CD14-positive monocyte (primary cell): ENCODE data around the gene NCOA7. TPM values are rescaled to one million over a fixed set of nuclear protein-coding genes. Genes with fewer than 3 reads are reported as not detected.

Source experiments
- DNase-seq, 3 donors: peaks; one replicate each; pipeline ENCODE4 v3.0.0-alpha.2; 2011 to 2022
- H2AFZ ChIP-seq: 2 replicates; pipeline ENCODE4 v1.6.0; 2012; ENCODE audit warnings: mild to moderate bottlenecking, low read depth, low read length, inconsistent platforms; ENCODE audit not compliant: insufficient read depth, poor library complexity, severe bottlenecking
- H3K27ac ChIP-seq, 2 donors: 1 replicate in 1 of 2; 2 replicates in 1 of 2; pipeline ENCODE4 v1.5.1; 2012 to 2013; ENCODE audit warnings: low read length in 2 of 2, control low read depth in 1 of 2, inconsistent platforms in 1 of 2, low read depth in 1 of 2, mild to moderate bottlenecking in 1 of 2
- H3K27me3 ChIP-seq, 2 donors: one replicate each; pipeline versions ENCODE4 v1.6.0 to v1.6.1; 2011 to 2013; ENCODE audit warnings: low read length in 2 of 2; ENCODE audit not compliant: control insufficient read depth in 2 of 2, insufficient read depth in 2 of 2
- H3K36me3 ChIP-seq, 2 donors: replicated peaks in 1 of 2; 1 replicate in 1 of 2; 2 replicates in 1 of 2; pipeline versions ENCODE4 v1.5.1 to v1.6.1; 2012 to 2013; ENCODE audit warnings: low read length in 2 of 2, control low read depth in 1 of 2, inconsistent platforms in 1 of 2, mild to moderate bottlenecking in 1 of 2; ENCODE audit not compliant: insufficient read depth in 2 of 2, control insufficient read depth in 1 of 2
- H3K4me1 ChIP-seq, 2 donors: 1 replicate in 1 of 2; 2 replicates in 1 of 2; pipeline versions ENCODE4 v1.5.1 to v1.6.1; 2012 to 2013; ENCODE audit warnings: low read length in 2 of 2, control low read depth in 1 of 2, inconsistent platforms in 1 of 2, mild to moderate bottlenecking in 1 of 2, moderate library complexity in 1 of 2; ENCODE audit not compliant: insufficient read depth in 2 of 2, control insufficient read depth in 1 of 2
- H3K4me2 ChIP-seq: replicated peaks from 2 replicates; pipeline ENCODE3; 2012; ENCODE audit warnings: low read length, moderate library complexity, mild to moderate bottlenecking; ENCODE audit not compliant: poor library complexity, severe bottlenecking; ENCODE audit errors: extremely low read depth
- H3K4me3 ChIP-seq, 3 experiments: fragments of 200-600 bp in 1 of 3; sonication (generic) in 1 of 3; replicated peaks in 1 of 3; 1 replicate in 2 of 3; 2 replicates in 1 of 3; pipeline ENCODE4 v1.5.1; 2011 to 2013; ENCODE audit warnings: low read length in 3 of 3, mild to moderate bottlenecking in 3 of 3, control low read depth in 2 of 3, low read depth in 2 of 3, inconsistent platforms in 1 of 3, moderate library complexity in 1 of 3
- H3K79me2 ChIP-seq: 2 replicates; pipeline ENCODE4 v1.6.0; 2012; ENCODE audit warnings: mild to moderate bottlenecking, control low read depth, inconsistent platforms, low read length, moderate library complexity; ENCODE audit not compliant: insufficient read depth
- H3K9ac ChIP-seq: 2 replicates; pipeline ENCODE4 v1.6.0; 2017; ENCODE audit warnings: low read length, mild to moderate bottlenecking; ENCODE audit not compliant: insufficient read depth, poor library complexity, severe bottlenecking
- H3K9me3 ChIP-seq, 2 donors: replicated peaks in 1 of 2; 1 replicate in 1 of 2; 2 replicates in 1 of 2; pipeline versions ENCODE4 v1.5.1 to v1.6.1; 2012 to 2013; ENCODE audit warnings: low read length in 2 of 2, control low read depth in 1 of 2; ENCODE audit not compliant: control insufficient read depth in 1 of 2, insufficient read depth in 1 of 2
- H4K20me1 ChIP-seq: 2 replicates; pipeline ENCODE4 v1.6.0; 2012; ENCODE audit warnings: mild to moderate bottlenecking, low read length, control low read depth, moderate library complexity; ENCODE audit not compliant: insufficient read depth
- H3K27ac Mint-ChIP-seq, 7 donors: one replicate each; pipeline ENCODE4 v1.8.0; 2020; ENCODE audit warnings: mild to moderate bottlenecking in 7 of 7, mixed read lengths in 7 of 7, moderate library complexity in 6 of 7, inconsistent platforms in 2 of 7
- H3K27me3 Mint-ChIP-seq, 3 donors: one replicate each; pipeline ENCODE4 v1.8.0; 2021 to 2022; ENCODE audit warnings: low read depth in 3 of 3, mild to moderate bottlenecking in 3 of 3, mixed read lengths in 3 of 3, moderate library complexity in 3 of 3, inconsistent platforms in 1 of 3
- H3K36me3 Mint-ChIP-seq, 2 donors: one replicate each; pipeline ENCODE4 v1.8.0; 2020; ENCODE audit warnings: mixed read lengths in 2 of 2, inconsistent platforms in 1 of 2, mild to moderate bottlenecking in 1 of 2
- H3K4me1 Mint-ChIP-seq: one replicate; pipeline ENCODE4 v1.8.0; 2020; ENCODE audit warnings: mild to moderate bottlenecking, mixed read lengths
- H3K4me3 Mint-ChIP-seq, 2 donors: one replicate each; pipeline ENCODE4 v1.8.0; 2020; ENCODE audit warnings: mild to moderate bottlenecking in 2 of 2, mixed read lengths in 2 of 2, moderate library complexity in 1 of 2
- H3K9me3 Mint-ChIP-seq, 7 donors: one replicate each; pipeline ENCODE4 v1.8.0; 2020 to 2022; ENCODE audit warnings: mixed read lengths in 7 of 7, mild to moderate bottlenecking in 6 of 7, moderate library complexity in 6 of 7, inconsistent platforms in 2 of 7
- WGBS: methylation state at CpG from one replicate; pipeline ENCODE4 v1.1.5; 2013; ENCODE audit warnings: missing lambda C conversion rate; ENCODE audit not compliant: insufficient coverage; 5-methylcytosine and 5-hydroxymethylcytosine counted together
- intact Hi-C, 2 donors: fragments of 100-400 bp; cut with micrococcal nuclease; formaldehyde crosslinking; loops; one replicate each; pipeline versions ENCODE4 v1.15.0 to v1.15.1; 2023
- polyA plus RNA-seq, 3 donors: library from polyadenylated mRNA; depleted of rRNA in 1 of 3; unstranded in 2 of 3; stranded (reverse) in 1 of 3; fragments of 300-500 nt in 2 of 3; fragments of >200 nt in 1 of 3; fragmentation: Illumina TruSeq in 2 of 3; gene quantifications; 1 replicate in 2 of 3; 2 replicates in 1 of 3; pipeline ENCODE4 v1.2.3, GENCODE V29; 2012 to 2021
- TF ChIP-seq, protein P1 (sequence below): fragments of 200-600 bp; IDR thresholded peaks from one replicate; pipeline ENCODE4 v1.8.0; 2022; ENCODE audit warnings: antibody characterized with exemption, mild to moderate bottlenecking

Gene NCOA7
- polyA plus RNA-seq, 3 donors, result 8.3 to 21.9 (median 11.2) TPM

DNA sequence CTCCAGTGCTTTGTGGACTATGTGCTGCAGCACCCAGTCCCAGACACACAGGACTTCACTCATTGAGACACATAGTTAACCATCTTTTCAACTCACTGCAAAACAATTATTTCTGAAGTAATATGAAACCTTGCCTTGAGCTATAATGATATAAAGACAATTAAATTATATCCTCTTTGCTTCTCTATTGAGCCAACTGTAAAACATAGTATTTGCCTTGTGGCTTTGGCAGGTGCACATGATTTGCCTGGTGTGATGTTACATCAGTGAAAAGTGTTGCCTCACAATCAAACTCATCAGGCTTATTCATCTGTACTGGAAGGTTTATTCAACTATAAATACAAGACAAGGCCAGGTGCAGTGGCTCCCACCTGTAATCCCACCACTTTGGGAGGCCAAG is 80.6 kb downstream of the NCOA7 start:
- H3K4me1 ChIP-seq, result peaks cover 0 to 4% of the 10 kb centered on the region in 2 donors
- no peak for DNase-seq
- Mint-ChIP-seq H3K9me3 (no peaks in the 10 kb centered on the region), H3K4me1 (peaks cover 10% of the 10 kb centered on the region), H3K4me3 (no peak overlapping the region), H3K27ac (peak overlapping the region in 1 of 7 donors; percentile 38), H3K27me3 (no peaks in the 10 kb centered on the region), H3K36me3 (peaks cover 15 to 16% of the 10 kb centered on the region in 2 donors)
- H3K27me3 ChIP-seq, result no peaks in the 10 kb centered on the region
- H3K36me3 ChIP-seq, result peaks cover 7 to 17% of the 10 kb centered on the region in 2 donors
- no peak overlapping the region for H3K27ac ChIP-seq
- no peak overlapping the region for H3K9ac ChIP-seq
- no peak overlapping the region for H3K4me3 ChIP-seq
- H3K4me2 ChIP-seq, result no peak overlapping the region
- no peaks in the 10 kb centered on the region for H4K20me1 ChIP-seq
- TF ChIP-seq, protein P1, sequence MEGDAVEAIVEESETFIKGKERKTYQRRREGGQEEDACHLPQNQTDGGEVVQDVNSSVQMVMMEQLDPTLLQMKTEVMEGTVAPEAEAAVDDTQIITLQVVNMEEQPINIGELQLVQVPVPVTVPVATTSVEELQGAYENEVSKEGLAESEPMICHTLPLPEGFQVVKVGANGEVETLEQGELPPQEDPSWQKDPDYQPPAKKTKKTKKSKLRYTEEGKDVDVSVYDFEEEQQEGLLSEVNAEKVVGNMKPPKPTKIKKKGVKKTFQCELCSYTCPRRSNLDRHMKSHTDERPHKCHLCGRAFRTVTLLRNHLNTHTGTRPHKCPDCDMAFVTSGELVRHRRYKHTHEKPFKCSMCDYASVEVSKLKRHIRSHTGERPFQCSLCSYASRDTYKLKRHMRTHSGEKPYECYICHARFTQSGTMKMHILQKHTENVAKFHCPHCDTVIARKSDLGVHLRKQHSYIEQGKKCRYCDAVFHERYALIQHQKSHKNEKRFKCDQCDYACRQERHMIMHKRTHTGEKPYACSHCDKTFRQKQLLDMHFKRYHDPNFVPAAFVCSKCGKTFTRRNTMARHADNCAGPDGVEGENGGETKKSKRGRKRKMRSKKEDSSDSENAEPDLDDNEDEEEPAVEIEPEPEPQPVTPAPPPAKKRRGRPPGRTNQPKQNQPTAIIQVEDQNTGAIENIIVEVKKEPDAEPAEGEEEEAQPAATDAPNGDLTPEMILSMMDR, result no peak
- intact Hi-C loops, result no loop called here
- H2AFZ ChIP-seq, result no peak overlapping the region
- no peaks in the 10 kb centered on the region for H3K79me2 ChIP-seq
- H3K9me3 ChIP-seq, result no peaks in the 10 kb centered on the region

DNA sequence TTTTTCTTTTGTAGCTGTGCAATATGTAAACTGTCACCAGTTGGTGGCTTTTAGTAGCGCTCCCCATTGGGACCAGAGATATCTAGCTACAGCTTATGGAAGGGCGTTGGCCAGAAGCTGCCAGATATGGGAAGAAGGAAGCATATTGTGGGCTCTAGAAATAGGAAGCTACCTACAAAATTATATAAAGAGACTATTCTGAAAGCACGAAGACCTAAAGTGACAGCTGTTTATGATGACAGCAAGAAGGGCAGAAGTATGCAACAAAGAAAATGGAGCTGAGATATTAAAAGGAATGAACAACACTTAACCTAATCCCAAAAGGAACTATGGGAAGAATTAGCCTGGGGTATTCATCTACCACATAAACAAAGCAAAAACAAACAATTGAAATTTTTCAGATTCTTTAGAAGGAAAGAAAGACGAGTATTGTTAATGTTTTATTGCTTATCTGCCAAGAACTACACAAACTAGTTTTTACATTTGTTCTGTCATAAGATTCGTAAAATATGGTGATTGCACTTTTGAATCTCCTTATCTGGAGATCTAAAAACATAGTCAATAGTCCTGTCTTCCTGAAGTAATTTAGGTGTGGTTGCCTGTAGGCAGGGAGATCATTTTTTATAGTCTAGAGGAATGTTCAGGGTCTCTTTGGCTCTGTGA is 81.6 kb downstream of the NCOA7 start:
- Histone ChIP-seq H3K9me3 (no peaks in the 10 kb centered on the region), H4K20me1 (no peaks in the 10 kb centered on the region), H3K4me2 (no peak overlapping the region), H3K27me3 (no peaks in the 10 kb centered on the region), H3K27ac (no peak overlapping the region), H3K4me1 (peaks cover 0 to 4% of the 10 kb centered on the region in 2 donors), H3K36me3 (peaks cover 7 to 21% of the 10 kb centered on the region in 2 donors), H3K9ac (no peak overlapping the region), H3K4me3 (no peak overlapping the region), H2AFZ (no peak overlapping the region), H3K79me2 (no peaks in the 10 kb centered on the region)
- peaks cover 10% of the 10 kb centered on the region for H3K4me1 Mint-ChIP-seq
- H3K4me3 Mint-ChIP-seq, result no peak overlapping the region
- WGBS, result no CpG with 5 or more reads among the region's 5 CpGs
- no peaks in the 10 kb centered on the region for H3K27me3 Mint-ChIP-seq
- intact Hi-C loops, result no loop called here
- TF ChIP-seq, protein P1, result no peak
- no peaks in the 10 kb centered on the region for H3K9me3 Mint-ChIP-seq
- H3K36me3 Mint-ChIP-seq, result peaks cover 18 to 19% of the 10 kb centered on the region in 2 donors
- peak overlapping the region in 1 of 7 donors; percentile 38 for H3K27ac Mint-ChIP-seq
- no peak for DNase-seq
